Urinary bladder (tissue), 4 donors: ENCODE measurements around the gene BRMS1L. TPM values are rescaled to one million over a fixed set of nuclear protein-coding genes. Genes with fewer than 3 reads are reported as not detected.
"Not testable (repeated sequence)": the region's sequence is repeated elsewhere in the genome, so short reads cannot be mapped to it uniquely, and the experiment has no call there.

Experiments used
- DNase-seq: peaks from one replicate; pipeline ENCODE4 v3.0.0-alpha.2; 2015; ENCODE audit errors: extremely low spot score
- H3K27ac ChIP-seq: one replicate; pipeline ENCODE4 v1.5.1; 2013; ENCODE audit warnings: low read depth, mild to moderate bottlenecking, moderate library complexity
- H3K36me3 ChIP-seq: one replicate; pipeline ENCODE4 v1.6.1; 2013; ENCODE audit warnings: mild to moderate bottlenecking, moderate library complexity; ENCODE audit not compliant: insufficient read depth
- H3K4me1 ChIP-seq: one replicate; pipeline ENCODE4 v1.6.1; 2013; ENCODE audit warnings: mild to moderate bottlenecking, moderate library complexity; ENCODE audit not compliant: insufficient read depth
- H3K4me3 ChIP-seq: one replicate; pipeline ENCODE4 v1.5.1; 2013; ENCODE audit warnings: low read depth, low read length
- WGBS: extraction: QIAGEN DNeasy Blood & Tissue Kit; methylation state at CpG from one replicate; pipeline ENCODE4 v1.1.7; 2013; 5-methylcytosine and 5-hydroxymethylcytosine counted together
- polyA plus RNA-seq: library from polyadenylated mRNA; stranded (reverse); fragments of 200-250 nt; gene quantifications from one replicate; pipeline ENCODE4 v1.2.3, GENCODE V29; 2013
- total RNA-seq: library from RNA; depleted of rRNA; stranded (reverse); fragments of >200 nt; gene quantifications from one replicate; pipeline ENCODE4 v1.2.3, GENCODE V29; 2014
- donor health status: healthy with polysubstance abuse.
- donor health status: healthy.

Gene BRMS1L, protein sequence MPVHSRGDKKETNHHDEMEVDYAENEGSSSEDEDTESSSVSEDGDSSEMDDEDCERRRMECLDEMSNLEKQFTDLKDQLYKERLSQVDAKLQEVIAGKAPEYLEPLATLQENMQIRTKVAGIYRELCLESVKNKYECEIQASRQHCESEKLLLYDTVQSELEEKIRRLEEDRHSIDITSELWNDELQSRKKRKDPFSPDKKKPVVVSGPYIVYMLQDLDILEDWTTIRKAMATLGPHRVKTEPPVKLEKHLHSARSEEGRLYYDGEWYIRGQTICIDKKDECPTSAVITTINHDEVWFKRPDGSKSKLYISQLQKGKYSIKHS
- total RNA-seq (19.1 TPM), polyA plus RNA-seq (12.1 TPM)

DNA sequence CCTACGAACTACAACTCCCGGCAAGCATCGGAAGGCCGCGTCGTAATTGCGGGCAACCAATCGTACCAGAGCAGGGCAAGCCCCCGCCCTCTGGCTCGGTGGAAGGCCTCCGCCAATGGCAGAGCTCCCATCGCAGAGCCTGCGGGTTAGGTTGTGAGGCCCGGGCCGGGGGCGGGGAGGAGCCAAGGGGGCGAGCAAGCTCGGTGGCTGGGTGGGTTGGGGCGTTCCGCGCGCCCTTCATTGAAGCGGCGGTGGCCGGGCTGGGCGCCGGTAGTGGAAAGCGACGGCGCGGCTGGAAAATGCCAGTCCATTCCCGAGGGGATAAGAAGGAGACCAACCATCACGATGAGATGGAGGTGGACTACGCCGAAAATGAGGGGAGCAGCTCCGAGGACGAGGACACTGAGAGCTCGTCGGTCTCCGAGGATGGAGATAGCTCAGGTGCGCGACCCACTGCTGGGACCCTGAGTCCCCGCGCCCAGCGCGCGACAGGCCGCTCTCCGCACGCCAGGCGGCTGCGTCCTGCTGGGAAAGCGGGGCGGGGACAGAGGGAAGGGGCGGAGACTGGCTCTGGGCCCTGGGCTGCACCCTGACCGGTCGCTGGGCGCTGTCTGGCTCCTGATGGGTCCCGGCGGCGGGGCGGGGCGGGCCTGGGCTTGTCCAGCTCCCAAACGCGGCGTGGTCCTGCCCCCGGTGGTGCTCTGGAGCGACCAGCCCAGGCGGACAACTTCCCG is at the start of gene BRMS1L:
TSS of gene BRMS1L (plus strand) at position 121 of the 734 bp plus-strand sequence. CDS start at position 300, 179 bp downstream.
- no peaks in the 10 kb centered on the region for H3K4me1 ChIP-seq
- peak; percentile 98 for DNase-seq
- peak within 1 kb of the TSS; percentile 95 for H3K27ac ChIP-seq
- peak within 1 kb of the TSS; percentile 66 for H3K4me3 ChIP-seq
- under 1% methylated on average over 70 of the region's 70 CpGs for WGBS
- no peaks in the 10 kb centered on the region for H3K36me3 ChIP-seq

DNA sequence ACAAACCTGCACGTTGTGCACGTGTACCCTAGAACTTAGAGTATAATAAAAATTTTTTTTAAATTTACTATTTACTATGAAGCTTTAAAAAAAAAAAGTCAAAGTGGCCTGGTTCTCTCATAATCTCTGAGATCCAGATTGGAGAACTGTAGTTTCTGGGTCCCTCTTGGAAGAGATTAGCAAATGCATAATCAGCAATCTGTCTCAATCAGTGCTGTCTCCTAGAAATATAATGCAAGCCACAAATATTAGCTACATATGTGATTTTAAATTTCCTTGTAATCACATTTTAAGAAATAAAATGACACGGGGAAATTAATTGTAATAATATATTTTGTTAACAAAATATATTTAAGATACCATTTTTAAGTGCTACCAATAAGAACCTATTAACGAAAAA is 49.3 kb upstream of the BRMS1L start:
- Histone ChIP-seq H3K36me3 (no peaks in the 10 kb centered on the region), H3K27ac (no peak overlapping the region), H3K4me1 (no peaks in the 10 kb centered on the region), H3K4me3 (no peak overlapping the region)
- WGBS = 89% methylated on average over 4 of the region's 4 CpGs
- DNase-seq = no peak

DNA sequence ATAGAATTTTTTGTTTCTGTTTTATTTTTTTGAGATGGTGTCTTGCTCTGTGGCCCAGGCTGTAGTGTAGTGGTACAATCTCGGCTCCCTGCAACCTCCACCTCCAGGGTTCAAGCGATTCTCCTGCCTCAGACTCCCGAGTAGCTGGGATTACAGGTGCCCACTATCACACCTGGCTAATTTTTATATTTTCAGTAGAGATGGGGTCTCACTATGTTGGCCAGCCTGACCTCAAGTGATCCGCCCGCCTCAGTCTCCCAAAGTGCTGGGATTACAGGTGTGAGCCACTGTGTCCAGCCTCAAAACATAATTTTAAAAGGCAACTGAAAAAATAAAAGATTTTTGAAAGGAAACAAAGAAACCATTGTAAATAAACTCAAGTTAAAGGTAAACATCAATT is 48.6 kb upstream of the BRMS1L start:
- 99% methylated on average over 5 of the region's 5 CpGs for WGBS
- H3K4me3 ChIP-seq, DNase-seq, H3K4me1 ChIP-seq, H3K36me3 ChIP-seq, H3K27ac ChIP-seq: not testable (repeated sequence)

DNA sequence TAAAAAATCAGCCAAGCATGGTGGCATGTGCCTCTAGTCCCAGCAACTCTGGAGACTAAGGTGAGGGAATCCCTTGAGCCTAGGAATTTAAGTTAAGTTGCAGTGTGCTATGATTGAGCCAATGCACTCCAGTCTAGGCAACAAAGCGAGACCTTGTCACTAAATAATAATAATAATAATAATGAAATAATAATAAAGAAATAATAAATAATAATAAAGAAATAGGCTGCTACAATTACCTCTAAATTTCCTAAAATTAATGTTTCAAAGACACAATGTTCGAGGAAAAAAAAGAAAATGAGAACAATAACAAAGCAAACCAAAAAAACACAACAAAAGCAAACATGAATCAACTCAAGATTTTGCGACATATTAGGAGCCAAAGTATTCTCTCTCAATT is 46.8 kb upstream of the BRMS1L start:
- Histone ChIP-seq H3K36me3 (no peaks in the 10 kb centered on the region), H3K4me1 (no peaks in the 10 kb centered on the region), H3K4me3 (no peak overlapping the region), H3K27ac (no peak overlapping the region)
- 96% methylated on average over 3 of the region's 3 CpGs for WGBS
- DNase-seq = no peak

DNA sequence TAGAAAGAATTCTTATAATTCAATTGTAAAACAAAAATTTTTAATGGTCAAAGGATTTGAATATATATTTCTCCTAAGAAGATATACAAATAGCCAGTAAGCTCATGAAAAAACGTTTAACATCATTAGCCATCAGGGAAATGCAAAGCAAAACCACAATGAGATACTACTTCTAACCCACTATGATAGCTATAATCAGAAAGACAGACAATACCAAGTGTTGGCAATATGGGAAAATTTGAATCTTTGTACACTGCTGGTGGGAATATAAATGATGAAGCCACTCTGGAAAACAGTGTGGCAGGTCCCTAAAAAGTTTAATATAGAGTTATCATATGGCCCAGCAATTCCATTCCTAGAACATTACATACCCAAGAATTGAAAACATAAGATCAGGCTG is 42.4 kb upstream of the BRMS1L start:
- Histone ChIP-seq H3K36me3 (no peaks in the 10 kb centered on the region), H3K4me3 (no peak overlapping the region), H3K4me1 (no peaks in the 10 kb centered on the region), H3K27ac (no peak overlapping the region)
- DNase-seq = no peak
- WGBS = 52% methylated on average over 1 of the region's 1 CpG

DNA sequence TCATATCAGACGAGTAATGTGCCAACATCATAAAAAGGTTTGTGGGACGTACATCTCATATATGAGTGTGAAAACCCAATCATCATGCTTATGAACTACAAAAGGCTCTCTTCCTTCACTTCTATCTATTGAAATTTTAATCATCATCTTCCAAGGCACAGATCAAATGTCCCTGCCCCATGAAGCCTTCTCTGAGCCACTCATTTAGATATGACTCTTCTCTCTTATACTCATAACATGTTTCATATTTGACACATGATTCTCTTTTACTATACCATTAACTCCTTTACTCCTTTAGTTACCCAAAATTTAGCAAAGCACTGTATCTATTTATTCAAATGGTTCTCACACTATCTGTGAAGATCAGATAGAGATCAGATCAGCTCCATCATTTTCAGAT is 39.3 kb upstream of the BRMS1L start:
- Histone ChIP-seq H3K4me1 (no peaks in the 10 kb centered on the region), H3K27ac (no peak overlapping the region), H3K4me3 (no peak overlapping the region), H3K36me3 (no peaks in the 10 kb centered on the region)
- no peak for DNase-seq
- 88% methylated on average over 2 of the region's 2 CpGs for WGBS

DNA sequence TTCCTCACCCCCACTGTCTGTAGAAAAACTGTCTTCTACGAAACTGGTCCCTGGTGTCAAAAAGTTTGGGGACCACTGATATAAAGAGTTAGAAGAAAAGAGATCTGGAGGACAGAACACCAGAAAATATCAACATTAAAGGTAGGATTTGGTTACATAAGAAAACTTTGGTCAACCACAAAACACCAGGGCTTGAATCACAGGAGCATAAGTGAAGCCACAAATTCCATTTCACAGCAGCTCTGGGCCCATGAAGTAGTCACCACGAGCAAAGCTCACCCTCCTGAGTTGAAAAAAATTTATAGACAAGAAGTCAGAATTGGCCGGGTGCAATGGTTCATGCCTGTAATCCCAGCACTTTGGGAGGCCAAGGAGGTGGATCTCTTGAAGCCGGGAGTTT is 36.5 kb upstream of the BRMS1L start:
- Histone ChIP-seq H3K4me3 (no peak overlapping the region), H3K36me3 (no peaks in the 10 kb centered on the region), H3K4me1 (no peaks in the 10 kb centered on the region), H3K27ac (no peak overlapping the region)
- DNase-seq = no peak
- 91% methylated on average over 4 of the region's 4 CpGs for WGBS

DNA sequence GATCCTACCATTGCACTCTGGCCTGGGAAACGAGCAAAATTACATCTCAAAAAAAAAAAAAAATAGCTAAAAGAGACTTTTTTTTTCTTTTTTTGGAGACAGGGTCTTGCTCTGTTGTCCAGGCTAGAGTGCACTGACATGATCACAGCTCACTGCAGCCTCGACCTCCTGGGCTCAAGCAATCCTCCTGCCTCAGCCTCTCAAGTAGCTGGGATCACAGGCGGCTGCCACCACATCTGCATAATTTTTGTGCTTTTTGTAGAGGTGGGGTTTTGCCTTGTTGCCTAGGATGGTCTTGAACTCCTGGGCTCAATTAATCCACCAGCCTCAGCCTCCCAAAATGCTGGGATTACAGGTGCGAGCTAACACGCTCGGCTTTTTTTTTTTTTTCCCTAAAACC is 28.3 kb upstream of the BRMS1L start:
- no peak for DNase-seq
- Histone ChIP-seq H3K27ac (no peak overlapping the region), H3K4me3 (no peak overlapping the region), H3K36me3 (no peaks in the 10 kb centered on the region), H3K4me1 (no peaks in the 10 kb centered on the region)
- 96% methylated on average over 6 of the region's 6 CpGs for WGBS

DNA sequence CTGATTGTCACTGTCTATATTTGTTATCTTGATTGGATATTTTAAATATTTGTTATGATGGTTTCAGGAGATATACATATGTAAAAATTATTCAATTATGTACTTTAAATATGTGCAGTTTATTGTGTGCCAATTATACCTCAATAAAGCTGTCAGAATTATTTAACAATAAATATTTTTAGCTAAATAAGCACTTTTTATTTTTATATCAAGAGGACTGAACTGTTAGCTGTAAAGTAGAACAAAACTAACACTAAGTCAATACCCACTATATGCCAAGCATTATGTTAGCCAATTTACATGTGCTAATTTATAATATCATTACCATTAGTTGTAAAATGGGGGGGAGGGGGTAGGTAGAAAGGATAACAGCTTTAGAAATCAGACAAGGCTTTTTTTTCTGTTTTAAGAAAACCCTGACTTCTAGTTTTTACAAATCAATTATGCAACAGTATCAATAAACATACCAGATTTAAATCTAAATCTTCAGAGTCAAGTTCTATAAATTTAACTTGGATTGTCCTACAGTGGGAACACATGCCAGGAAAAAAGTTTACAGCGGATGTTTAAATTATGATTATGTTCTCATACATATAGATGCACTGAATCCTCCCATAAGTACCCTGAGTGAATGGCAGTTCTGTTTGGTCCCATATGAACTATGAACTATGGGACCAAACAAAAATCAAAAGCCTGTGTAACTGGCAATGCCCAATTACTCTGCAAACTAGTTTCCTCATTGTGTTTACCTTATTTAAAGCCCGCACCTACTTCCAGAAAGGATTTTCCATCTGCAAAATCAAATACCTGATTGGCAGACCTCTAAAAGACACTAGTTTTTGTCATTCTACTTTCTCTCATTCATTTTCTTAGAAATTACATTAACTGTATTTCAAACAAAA is 19.9 kb upstream of the BRMS1L start:
- peak overlapping the region; percentile 10 for H3K27ac ChIP-seq
- no peaks in the 10 kb centered on the region for H3K4me1 ChIP-seq
- WGBS = 63% methylated on average over 2 of the region's 2 CpGs
- no peak for DNase-seq
- no peak overlapping the region for H3K4me3 ChIP-seq
- H3K36me3 ChIP-seq = no peaks in the 10 kb centered on the region

DNA sequence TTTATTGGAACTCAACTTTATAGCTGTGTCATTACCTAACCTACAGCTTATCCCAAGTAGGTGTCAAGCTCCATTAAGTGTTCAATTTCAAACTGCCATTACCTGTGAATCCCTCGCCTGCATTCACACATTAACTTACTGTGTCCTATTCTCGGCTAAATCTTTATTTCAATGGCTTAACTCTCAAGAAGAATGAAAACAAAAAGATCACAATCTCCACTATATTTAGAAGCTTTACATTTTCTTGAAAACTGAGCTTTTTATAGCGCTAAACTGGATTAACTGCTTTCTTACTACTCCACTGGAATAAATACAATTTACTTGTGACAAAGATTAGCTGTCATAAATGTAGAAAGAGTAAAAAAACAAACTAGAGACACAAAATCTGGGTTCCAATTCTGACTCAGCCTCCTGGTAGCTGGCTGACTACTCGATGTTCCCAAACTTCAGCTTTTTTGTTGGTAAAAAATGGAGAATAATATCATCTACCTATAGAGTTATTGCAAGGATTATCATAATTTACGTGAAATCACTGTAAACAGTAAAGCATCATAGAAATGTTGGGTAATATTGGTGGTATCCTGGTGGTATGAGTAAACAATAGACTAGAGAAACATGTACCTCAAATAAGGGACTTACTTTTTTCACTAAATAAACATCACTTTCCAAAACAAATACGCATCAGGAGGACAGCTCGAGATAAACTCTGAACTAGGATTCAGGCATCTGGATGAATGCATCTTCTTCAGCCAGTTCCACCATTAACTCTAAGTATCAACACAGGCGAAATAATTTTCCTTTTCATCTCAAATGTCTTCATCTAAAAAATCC is 18.8 kb upstream of the BRMS1L start:
- H3K4me3 ChIP-seq = peak overlapping the region; percentile 61
- 42% methylated on average over 8 of the region's 8 CpGs for WGBS
- no peaks in the 10 kb centered on the region for H3K36me3 ChIP-seq
- H3K27ac ChIP-seq = no peak overlapping the region
- no peak for DNase-seq
- H3K4me1 ChIP-seq = no peaks in the 10 kb centered on the region

DNA sequence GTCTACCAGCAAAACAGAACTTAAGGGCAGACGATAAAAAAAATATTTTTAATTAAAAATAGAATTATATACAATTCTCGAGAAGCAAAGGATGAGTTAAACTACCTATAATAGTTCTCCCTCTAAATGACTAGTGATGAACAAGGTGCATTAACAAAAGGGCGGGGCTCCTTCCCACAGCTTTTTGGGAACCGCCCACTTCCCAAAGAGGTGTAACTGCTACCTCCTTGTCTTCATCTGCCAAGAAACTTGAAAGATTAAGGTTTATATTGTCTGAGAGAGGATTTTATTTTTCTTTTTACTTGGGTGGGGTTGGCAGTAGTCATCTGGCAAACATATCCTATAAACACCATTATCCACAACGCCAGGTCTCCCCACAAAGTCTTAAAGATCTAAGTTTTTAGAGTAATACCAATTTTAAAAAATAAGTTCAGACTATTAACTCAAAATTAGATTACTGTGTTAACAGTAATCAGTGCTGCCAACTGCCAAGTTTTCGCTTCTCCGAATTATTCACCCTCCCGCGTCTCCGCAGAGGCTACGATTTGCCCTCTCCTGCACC is 18.0 kb upstream of the BRMS1L start:
- 3% methylated on average over 11 of the region's 11 CpGs for WGBS
- Histone ChIP-seq H3K4me1 (no peaks in the 10 kb centered on the region), H3K36me3 (no peaks in the 10 kb centered on the region), H3K27ac (peak overlapping the region; percentile 68), H3K4me3 (peak overlapping the region; percentile 61)
- DNase-seq = no peak

DNA sequence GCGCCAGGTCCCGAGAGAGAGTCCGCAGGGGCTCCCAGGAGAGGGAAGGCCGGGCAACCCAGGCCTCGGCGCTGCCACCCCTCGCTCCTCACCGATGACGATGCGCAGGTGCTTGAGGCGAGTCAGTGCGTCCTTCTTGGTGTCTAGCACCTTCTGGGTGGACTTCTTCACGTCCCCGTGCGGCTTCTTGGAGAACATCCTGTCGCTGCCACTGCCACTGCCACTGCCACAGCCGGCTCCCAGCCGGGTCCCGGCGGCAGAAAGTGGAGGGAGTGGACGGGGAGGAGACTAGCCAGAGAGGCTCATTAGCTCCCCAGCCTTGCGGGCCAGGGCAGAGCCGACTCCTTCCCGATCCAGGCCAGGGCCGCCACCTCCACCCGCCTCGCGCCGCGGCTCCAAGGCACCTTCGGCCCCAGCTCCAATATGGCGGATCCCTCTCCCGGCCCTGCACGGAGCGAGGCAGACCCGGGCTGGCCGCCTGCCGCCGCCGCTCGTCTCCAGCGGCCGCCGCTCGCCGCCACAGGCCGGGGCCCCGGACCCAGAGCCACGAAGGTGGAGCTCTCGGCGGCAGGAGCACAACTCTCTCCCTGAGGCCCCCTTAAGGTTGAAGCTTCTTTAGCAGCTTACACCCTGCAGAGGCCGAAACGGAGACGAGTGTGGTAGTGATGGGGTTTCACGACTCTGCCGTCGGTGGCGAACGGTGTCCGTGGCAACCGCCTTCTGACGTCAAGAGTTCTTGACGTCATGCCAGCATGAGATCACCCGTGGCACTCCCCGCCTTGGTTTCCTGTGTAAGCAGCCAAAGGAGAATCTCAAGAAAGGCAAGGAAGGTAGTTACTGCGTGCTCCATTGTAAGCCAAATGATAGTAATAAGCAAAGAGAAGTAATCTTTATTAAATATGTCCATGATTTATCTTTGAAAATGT is 17.2 kb upstream of the BRMS1L start, which contains the start of gene RALGAPA1:
TSS of gene RALGAPA1 (minus strand) at position 658 of the 926 bp plus-strand sequence. CDS start at position 198, 460 bp downstream.
- peak; percentile 92 for DNase-seq
- Histone ChIP-seq H3K4me3 (peak within 1 kb of the TSS; percentile 61), H3K27ac (peak within 1 kb of the TSS; percentile 68)
- H3K36me3 ChIP-seq, H3K4me1 ChIP-seq: not testable (repeated sequence)
- WGBS = under 1% methylated on average over 49 of the region's 66 CpGs
